Activated naive CD8-positive, alpha-beta T cell treated with anti-CD3 and anti-CD28 coated beads, Interleukin-2, amount 10 ng/mL, durations not matched to agents 7 days and 5 days (primary cell): ENCODE data around the gene LRP1. TPM values are rescaled to one million over a fixed set of nuclear protein-coding genes. Genes with fewer than 3 reads are reported as not detected.

ENCODE experiments used
- ATAC-seq: fragments of 150-1000 bp; cut with Tn5 transposase; one replicate; pipeline ENCODE4 v1.10.0; 2021; ENCODE audit warnings: low read depth, moderate library complexity
- POLR2A ChIA-PET: fragments of 350-600 bp; sonication (Branson Sonifier 250); formaldehyde crosslinking; loops from one replicate; lab custom pipeline; 2021; ENCODE audit warnings: antibody characterized with exemption; lab: Charles Lee
- DNase-seq: peaks from one replicate; pipeline ENCODE4 v3.0.0; 2021
- H3K27ac Mint-ChIP-seq: one replicate; pipeline ENCODE4 v1.8.0; 2022; ENCODE audit warnings: mild to moderate bottlenecking, mixed read lengths
- H3K27me3 Mint-ChIP-seq: one replicate; pipeline ENCODE4 v1.8.0; 2022; ENCODE audit warnings: mild to moderate bottlenecking, moderate library complexity, mixed read lengths
- H3K36me3 Mint-ChIP-seq: one replicate; pipeline ENCODE4 v1.8.0; 2021; ENCODE audit warnings: mild to moderate bottlenecking, mixed read lengths
- H3K4me1 Mint-ChIP-seq: one replicate; pipeline ENCODE4 v1.8.0; 2021; ENCODE audit warnings: mixed read lengths
- H3K4me3 Mint-ChIP-seq: one replicate; pipeline ENCODE4 v1.8.0; 2022; ENCODE audit warnings: mild to moderate bottlenecking, moderate library complexity, mixed read lengths
- H3K9me3 Mint-ChIP-seq: one replicate; pipeline ENCODE4 v1.8.0; 2021; ENCODE audit warnings: mixed read lengths
- total RNA-seq, 2 experiments: library from RNA; stranded (reverse); gene quantifications; one replicate each; pipeline ENCODE4 v1.2.3, GENCODE V29; 2021

Gene LRP1
- total RNA-seq, 2 experiments from 2014 or later = 4.9 to 6.1 TPM

- peaks cover 56% of the 10 kb centered on the region for H3K4me1 Mint-ChIP-seq
Observed at GRCh38 chr12:57224973-57225679, 96.8 kb downstream of the LRP1 start.

GRCh38 chr12:57225680-57226210 is 97.5 kb downstream of the LRP1 start:
- peak overlapping the region; percentile 60 for H3K4me3 Mint-ChIP-seq
- H3K36me3 Mint-ChIP-seq = peaks cover 10% of the 10 kb centered on the region
- peak overlapping the region; percentile 56 for H3K27ac Mint-ChIP-seq
- H3K27me3 Mint-ChIP-seq = peaks cover 60% of the 10 kb centered on the region
- no peaks in the 10 kb centered on the region for H3K9me3 Mint-ChIP-seq
- ATAC-seq = no peak
- DNase-seq = no peak
- peaks cover 59% of the 10 kb centered on the region for H3K4me1 Mint-ChIP-seq
- POLR2A ChIA-PET = interaction anchor here (1.1 to 6.1 kb wide), 2 partner anchors 14 to 114 kb away, joined by 3 to 71 read pairs; partner anchors contain the start of gene STAT6

More at GRCh38 chr12:57224973-57225679, 96.8 kb downstream of the LRP1 start:
- H3K4me3 Mint-ChIP-seq = peak overlapping the region; percentile 60
- H3K36me3 Mint-ChIP-seq = peaks cover 4% of the 10 kb centered on the region
- DNase-seq (peak; percentile 85), ATAC-seq (peak; percentile 53)
- peaks cover 64% of the 10 kb centered on the region for H3K27me3 Mint-ChIP-seq
- H3K9me3 Mint-ChIP-seq = no peaks in the 10 kb centered on the region
- POLR2A ChIA-PET = interaction anchor here (0.9 to 6.1 kb wide), 4 partner anchors 13 to 114 kb away, joined by 3 to 71 read pairs (median 12); partner anchors contain the start of gene STAT6
- peak overlapping the region; percentile 60 for H3K27ac Mint-ChIP-seq

DNA sequence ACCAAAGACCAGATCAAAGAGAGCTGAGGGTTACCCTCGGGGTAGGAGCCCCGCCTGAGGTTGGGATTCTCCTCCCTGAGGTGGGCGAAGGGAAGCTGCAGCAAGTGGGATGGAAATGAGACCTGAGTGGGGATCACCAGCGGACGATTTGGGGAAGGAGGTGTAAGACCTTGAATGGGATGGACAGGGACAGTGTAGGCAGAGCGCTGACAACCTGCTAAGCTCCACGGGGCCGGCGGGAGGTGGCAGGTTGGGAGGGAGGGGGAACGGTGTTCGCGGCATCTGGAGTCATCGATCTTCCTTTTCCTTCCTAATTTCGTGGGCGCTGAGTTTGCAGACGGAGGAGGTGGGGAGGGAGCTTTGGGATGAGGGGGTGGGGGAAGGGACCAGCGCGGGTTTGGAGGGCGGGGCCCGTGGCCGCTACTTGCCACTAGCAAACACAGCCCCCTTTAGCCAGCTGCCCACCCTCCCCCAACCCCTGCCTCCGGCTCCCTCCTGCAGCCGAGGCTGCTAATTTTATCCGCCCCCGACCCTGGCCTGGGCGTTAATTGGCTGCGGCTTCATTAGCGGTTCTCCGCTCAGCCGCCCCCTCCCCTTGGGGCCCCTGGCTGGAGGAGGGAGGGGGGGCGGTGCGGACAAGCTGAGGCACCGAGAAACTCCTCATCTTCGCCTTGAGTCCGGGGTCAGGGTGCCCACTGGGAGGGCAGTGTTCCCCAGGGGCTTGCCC is 98.5 kb downstream of the LRP1 start:
- Mint-ChIP-seq H3K27me3 (peaks cover 50% of the 10 kb centered on the region), H3K9me3 (no peaks in the 10 kb centered on the region), H3K4me3 (peak overlapping the region; percentile 71), H3K27ac (peak overlapping the region; percentile 37), H3K36me3 (peaks cover 11% of the 10 kb centered on the region), H3K4me1 (peaks cover 58% of the 10 kb centered on the region)
- ATAC-seq = no peak
- POLR2A ChIA-PET = interaction anchor here (0.8 to 6.1 kb wide), 4 partner anchors 10 to 232 kb away, joined by 3 to 71 read pairs (median 5); partner anchors contain the start of genes NXPH4 and STAT6
- DNase-seq = peak; percentile 46

- POLR2A ChIA-PET = interaction anchor here (0.6 to 6.1 kb wide), 3 partner anchors 10 to 465 kb away, joined by 3 to 71 read pairs (median 4); partner anchors contain the start of genes HSD17B6 and NXPH4
- peaks cover 54% of the 10 kb centered on the region for H3K4me1 Mint-ChIP-seq
Observed at GRCh38 chr12:57227315-57228115, 99.2 kb downstream of the LRP1 start.

DNA sequence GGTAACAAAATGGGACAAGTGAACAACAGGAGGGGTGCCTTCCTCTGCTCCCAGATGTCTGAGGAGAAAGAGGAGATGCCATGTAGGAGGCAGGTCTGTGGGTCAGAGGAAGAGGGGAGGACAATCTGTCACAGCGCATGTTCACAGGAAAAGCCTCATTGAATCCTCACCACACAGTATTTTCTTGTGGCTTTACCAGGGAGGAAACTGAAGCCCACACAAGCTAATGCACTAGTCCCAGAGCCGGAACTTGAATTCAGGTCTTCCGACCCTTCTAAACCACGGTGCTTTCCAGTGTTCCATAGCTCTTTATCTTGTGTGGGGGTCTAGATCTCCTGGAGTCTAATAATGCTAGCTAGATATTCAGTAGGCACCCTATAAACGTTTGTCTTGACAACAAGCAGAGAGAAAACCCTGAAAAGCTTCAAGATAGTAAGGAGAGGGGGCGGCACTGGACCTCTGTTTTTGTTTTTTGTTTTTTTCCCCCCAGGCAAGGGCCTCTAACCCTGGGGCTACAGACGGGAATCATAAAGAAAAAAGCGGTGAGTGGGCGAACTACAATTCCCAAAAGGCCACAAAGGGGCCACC is 100.9 kb downstream of the LRP1 start:
- Mint-ChIP-seq H3K27me3 (peaks cover 26% of the 10 kb centered on the region), H3K9me3 (no peaks in the 10 kb centered on the region), H3K4me3 (peak overlapping the region; percentile 95), H3K36me3 (peaks cover 28% of the 10 kb centered on the region), H3K4me1 (peaks cover 47% of the 10 kb centered on the region), H3K27ac (peak overlapping the region; percentile 91)
- POLR2A ChIA-PET = interaction anchor here (0.9 to 6.1 kb wide), 10 partner anchors 8 to 251 kb away, joined by 3 to 71 read pairs (median 3); partner anchors contain the start of genes NEMP1, NXPH4 and STAT6
- ATAC-seq (peak; percentile 23), DNase-seq (no peak)

More at GRCh38 chr12:57227315-57228115, 99.2 kb downstream of the LRP1 start:
- no peaks in the 10 kb centered on the region for H3K9me3 Mint-ChIP-seq
- peak overlapping the region; percentile 22 for H3K4me3 Mint-ChIP-seq
- H3K27me3 Mint-ChIP-seq = peaks cover 42% of the 10 kb centered on the region
- no peak for DNase-seq
- peaks cover 15% of the 10 kb centered on the region for H3K36me3 Mint-ChIP-seq
- no peak for ATAC-seq
- H3K27ac Mint-ChIP-seq = peak overlapping the region; percentile 4

DNA sequence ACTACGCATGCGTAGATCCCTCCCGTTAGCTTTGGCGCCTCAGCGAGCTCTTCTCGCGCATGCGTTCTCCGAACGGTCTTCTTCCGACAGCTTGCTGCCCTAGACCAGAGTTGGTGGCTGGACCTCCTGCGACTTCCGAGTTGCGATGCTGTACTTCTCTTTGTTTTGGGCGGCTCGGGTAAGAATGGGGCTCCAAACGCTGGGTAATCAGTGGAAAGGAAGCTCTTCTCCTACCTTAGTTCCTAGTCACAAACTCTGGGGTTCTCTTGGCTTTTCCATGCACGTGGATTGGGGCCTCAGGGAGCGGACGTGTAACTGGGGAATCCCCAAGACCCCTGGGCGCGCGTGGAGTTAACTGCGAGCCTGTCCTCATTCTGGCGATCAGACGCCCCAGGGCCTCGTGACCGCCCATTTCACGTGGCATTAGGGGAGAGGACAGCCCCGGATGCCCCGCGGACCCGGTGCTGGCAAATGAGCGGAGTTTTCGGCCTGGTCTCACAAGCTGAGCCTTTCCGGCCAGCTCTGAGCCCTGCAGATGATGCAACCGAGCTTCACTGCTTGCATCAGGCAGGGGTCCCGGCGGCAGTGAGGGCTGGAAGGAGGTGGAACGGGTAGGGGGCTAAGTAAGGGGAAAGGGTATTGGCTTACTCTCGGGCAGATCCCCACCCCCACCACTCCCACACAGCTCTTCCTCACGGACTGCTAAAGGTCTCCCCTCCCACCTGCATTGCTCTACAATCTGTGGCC is 101.5 kb downstream of the LRP1 start, which contains the start of gene SHMT2:
TSS of gene SHMT2 (plus strand) at position 78 of the 747 bp plus-strand sequence. CDS start at position 146, 68 bp downstream.
- DNase-seq (peak; percentile 86), ATAC-seq (peak; percentile 65)
- POLR2A ChIA-PET = interaction anchor here (0.6 to 6.1 kb wide), 11 partner anchors 8 to 250 kb away, joined by 3 to 71 read pairs (median 3); partner anchors contain the start of genes NEMP1, NXPH4 and STAT6
- peaks cover 47% of the 10 kb centered on the region for H3K4me1 Mint-ChIP-seq
- peak within 1 kb of the TSS; percentile 95 for H3K4me3 Mint-ChIP-seq
- peaks cover 32% of the 10 kb centered on the region for H3K36me3 Mint-ChIP-seq
- peaks cover 21% of the 10 kb centered on the region for H3K27me3 Mint-ChIP-seq
- H3K9me3 Mint-ChIP-seq = no peaks in the 10 kb centered on the region
- peak within 1 kb of the TSS; percentile 91 for H3K27ac Mint-ChIP-seq

DNA sequence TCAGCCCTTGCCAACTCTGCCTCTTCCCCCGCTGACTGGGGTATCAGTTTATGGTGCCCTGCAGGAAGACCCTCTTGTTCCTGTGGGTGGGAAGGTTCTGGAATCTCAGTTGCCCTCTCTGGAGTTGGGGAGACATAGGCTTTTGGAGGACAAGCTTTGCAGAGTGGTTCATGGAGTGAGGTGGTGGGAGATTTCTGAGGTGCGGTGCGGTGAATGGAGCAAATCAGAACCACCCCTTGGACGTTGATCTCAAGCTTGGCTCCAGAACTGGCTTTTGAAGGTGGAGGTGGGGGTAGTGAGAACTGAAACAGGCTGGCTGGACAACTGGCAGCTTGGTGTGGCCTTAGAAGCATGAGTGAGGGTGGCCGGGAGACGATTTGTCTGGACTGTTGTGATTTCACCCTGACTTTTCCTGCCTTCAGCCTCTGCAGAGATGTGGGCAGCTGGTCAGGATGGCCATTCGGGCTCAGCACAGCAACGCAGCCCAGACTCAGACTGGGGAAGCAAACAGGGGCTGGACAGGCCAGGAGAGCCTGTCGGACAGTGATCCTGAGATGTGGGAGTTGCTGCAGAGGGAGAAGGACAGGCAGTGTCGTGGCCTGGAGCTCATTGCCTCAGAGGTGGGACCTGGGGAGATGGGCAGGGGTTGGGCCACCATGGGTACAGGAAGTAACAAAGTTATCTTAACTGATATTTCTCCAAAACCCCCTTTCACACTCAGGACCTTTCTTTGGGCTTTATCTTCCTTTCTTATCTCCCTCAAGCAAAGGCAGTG is 102.3 kb downstream of the LRP1 start:
- POLR2A ChIA-PET = interaction anchor here (0.6 to 6.1 kb wide), 7 partner anchors 9 to 228 kb away, joined by 3 to 71 read pairs (median 4); partner anchors contain the start of gene STAT6
- H3K36me3 Mint-ChIP-seq = peaks cover 35% of the 10 kb centered on the region
- H3K4me3 Mint-ChIP-seq = peak overlapping the region; percentile 95
- DNase-seq (no peak), ATAC-seq (no peak)
- H3K27me3 Mint-ChIP-seq = peaks cover 16% of the 10 kb centered on the region
- no peaks in the 10 kb centered on the region for H3K9me3 Mint-ChIP-seq
- H3K4me1 Mint-ChIP-seq = peaks cover 43% of the 10 kb centered on the region
- H3K27ac Mint-ChIP-seq = peak overlapping the region; percentile 91

GRCh38 chr12:57231276-57232021 is 103.2 kb downstream of the LRP1 start:
- ATAC-seq (no peak), DNase-seq (no peak)
- Mint-ChIP-seq H3K27ac (peak overlapping the region; percentile 91), H3K4me3 (peak overlapping the region; percentile 95), H3K36me3 (peaks cover 37% of the 10 kb centered on the region), H3K4me1 (peaks cover 39% of the 10 kb centered on the region), H3K27me3 (peaks cover 10% of the 10 kb centered on the region), H3K9me3 (no peaks in the 10 kb centered on the region)
- POLR2A ChIA-PET = interaction anchor here (2.0 to 6.1 kb wide), 2 partner anchors 8 to 11 kb away, joined by 4 to 71 read pairs; a partner anchor contains a TSS

DNA sequence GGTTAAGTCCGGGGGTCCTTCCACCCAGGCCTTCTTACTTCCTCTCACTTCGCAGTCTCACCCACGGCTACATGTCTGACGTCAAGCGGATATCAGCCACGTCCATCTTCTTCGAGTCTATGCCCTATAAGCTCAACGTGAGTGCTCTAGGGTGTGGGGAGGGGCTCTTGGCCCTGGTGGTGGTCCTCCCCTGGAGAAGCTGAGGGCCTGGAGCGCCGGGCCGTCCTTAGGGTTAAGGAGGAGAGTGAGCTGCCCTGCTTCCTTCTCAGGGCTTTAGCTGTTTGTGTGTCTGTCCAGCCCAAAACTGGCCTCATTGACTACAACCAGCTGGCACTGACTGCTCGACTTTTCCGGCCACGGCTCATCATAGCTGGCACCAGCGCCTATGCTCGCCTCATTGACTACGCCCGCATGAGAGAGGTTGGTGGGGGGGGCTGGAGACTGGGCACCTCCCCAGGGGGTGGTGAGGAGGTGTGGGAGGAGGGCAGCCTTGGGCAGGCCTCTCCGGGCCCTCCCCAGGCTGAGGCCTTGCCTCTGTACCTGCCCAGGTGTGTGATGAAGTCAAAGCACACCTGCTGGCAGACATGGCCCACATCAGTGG is 104.0 kb downstream of the LRP1 start:
- ATAC-seq (no peak), DNase-seq (no peak)
- Mint-ChIP-seq H3K36me3 (peaks cover 37% of the 10 kb centered on the region), H3K4me1 (peaks cover 41% of the 10 kb centered on the region), H3K9me3 (no peaks in the 10 kb centered on the region), H3K4me3 (no peak overlapping the region), H3K27ac (no peak overlapping the region), H3K27me3 (peaks cover 11% of the 10 kb centered on the region)
- POLR2A ChIA-PET = interaction anchor here (2.0 kb wide), 1 partner anchor 10 kb away, joined by 4 read pairs; no protein-coding TSS in a partner anchor
